Stomach (tissue), 4 donors: ENCODE data around the gene LRRC8A.

ENCODE experiments used
- CTCF ChIP-seq, 7 experiments: fragments of 450-650 bp in 4 of 7; fragments of 200-600 bp in 3 of 7; sonication (generic) in 3 of 7; IDR thresholded peaks; one replicate each; pipeline ENCODE4 v1.5.1; 2016 to 2019; ENCODE audit warnings: antibody characterized with exemption in 7 of 7, control low read depth in 2 of 7, mild to moderate bottlenecking in 1 of 7
- EP300 ChIP-seq: sonication (generic); formaldehyde crosslinking; IDR thresholded peaks from one replicate; pipeline ENCODE4 v1.6.1; 2017; ENCODE audit warnings: antibody characterized with exemption

GRCh38 chr9:128886211-128886891 lies 4.4 kb downstream of the LRRC8A start:
- TF ChIP-seq EP300, result no peak
- no peak for TF ChIP-seq CTCF (IDR thresholded peaks at IDR 0.05)
